RWPE2 (cell line): ENCODE data around the gene KCTD1.

Experiments used
- ATAC-seq: fragments of 200-7000 bp; cut with Tn5 transposase; 3 replicates; pipeline ENCODE4 v1.9.1; 2021; ENCODE audit warnings: low read depth
- DNase-seq: peaks from one replicate; pipeline ENCODE4 v3.0.0-alpha.2; 2020; ENCODE audit warnings: low spot score
- H3K27ac ChIP-seq: fragments of 450-650 bp; 2 replicates; pipeline ENCODE4 v1.5.1; 2017; ENCODE audit warnings: mild to moderate bottlenecking; ENCODE audit not compliant: poor library complexity, severe bottlenecking
- H3K27me3 ChIP-seq: fragments of 250-450 bp; sonication (Bioruptor Pico); 2 replicates; pipeline ENCODE4 v1.5.1; 2021; ENCODE audit warnings: mild to moderate bottlenecking, moderate library complexity; ENCODE audit not compliant: insufficient read depth, poor library complexity, severe bottlenecking
- H3K36me3 ChIP-seq: fragments of 250-450 bp; sonication (Bioruptor Pico); 2 replicates; pipeline ENCODE4 v1.5.1; 2020; ENCODE audit warnings: low read depth, mild to moderate bottlenecking, moderate library complexity
- H3K4me1 ChIP-seq: fragments of 250-450 bp; sonication (Bioruptor Pico); 2 replicates; pipeline ENCODE4 v1.5.1; 2021; ENCODE audit warnings: mild to moderate bottlenecking, moderate library complexity; ENCODE audit not compliant: insufficient read depth, poor library complexity, severe bottlenecking
- H3K4me3 ChIP-seq: fragments of 250-450 bp; sonication (Bioruptor Pico); 2 replicates; pipeline ENCODE4 v1.5.1; 2021; ENCODE audit warnings: mild to moderate bottlenecking, moderate library complexity; ENCODE audit not compliant: severe bottlenecking
- H3K9me3 ChIP-seq: fragments of 250-450 bp; sonication (Bioruptor Pico); 2 replicates; pipeline ENCODE4 v1.5.1; 2021; ENCODE audit warnings: mild to moderate bottlenecking, moderate library complexity; ENCODE audit not compliant: severe bottlenecking
- TF ChIP-seq, protein P1 (sequence below): fragments of 450-650 bp; IDR thresholded peaks from one replicate; pipeline ENCODE4 v1.5.1; 2017; ENCODE audit warnings: mild to moderate bottlenecking, moderate library complexity; ENCODE audit not compliant: poor library complexity, severe bottlenecking

KCTD1 gene

DNA sequence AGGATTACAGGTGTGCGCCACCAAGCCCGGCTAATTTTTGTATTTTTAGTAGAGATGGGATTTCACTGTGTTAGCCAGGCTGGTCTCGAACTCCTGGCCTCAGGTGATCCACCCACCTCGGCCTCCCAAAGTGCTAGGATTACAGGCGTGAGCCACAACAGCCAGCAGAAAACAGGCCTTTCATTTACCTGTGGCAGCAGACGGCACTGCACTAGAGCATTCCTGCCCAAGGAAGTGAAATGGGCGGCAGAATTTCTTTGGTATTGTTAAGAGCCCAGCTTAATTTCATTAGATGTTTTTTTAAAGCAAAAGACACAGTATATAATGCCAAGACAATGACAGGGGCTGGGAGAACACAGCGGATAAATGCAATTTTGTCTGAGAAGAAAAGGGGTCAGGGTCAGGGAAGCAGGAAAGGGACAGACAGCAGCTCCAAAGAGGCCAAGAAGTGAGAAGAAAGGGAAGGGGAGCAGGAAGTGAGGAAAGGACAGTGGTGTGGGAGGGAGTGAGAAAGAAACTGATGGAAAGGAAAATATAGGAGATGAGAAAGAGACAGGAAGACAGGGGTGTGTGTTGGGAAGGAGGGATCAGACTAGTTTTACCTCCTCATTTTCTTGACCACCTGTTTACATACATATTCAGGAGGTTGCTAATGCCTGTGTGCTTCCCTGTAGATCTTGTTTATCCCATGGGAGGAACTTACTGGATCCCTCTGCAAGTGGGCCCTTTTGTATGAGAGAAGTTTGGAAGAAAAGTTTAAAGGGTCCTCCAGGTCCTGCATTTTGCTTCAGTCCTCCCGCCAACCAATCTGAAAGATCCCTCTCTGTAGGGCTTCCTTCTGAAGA is 32.5 kb downstream of the KCTD1 start:
- no peak for DNase-seq
- Histone ChIP-seq H3K4me1 (no peaks in the 10 kb centered on the region), H3K4me3 (no peak overlapping the region), H3K36me3 (peaks cover 4% of the 10 kb centered on the region), H3K27me3 (no peaks in the 10 kb centered on the region), H3K27ac (no peak overlapping the region), H3K9me3 (no peaks in the 10 kb centered on the region)
- TF ChIP-seq, protein P1, sequence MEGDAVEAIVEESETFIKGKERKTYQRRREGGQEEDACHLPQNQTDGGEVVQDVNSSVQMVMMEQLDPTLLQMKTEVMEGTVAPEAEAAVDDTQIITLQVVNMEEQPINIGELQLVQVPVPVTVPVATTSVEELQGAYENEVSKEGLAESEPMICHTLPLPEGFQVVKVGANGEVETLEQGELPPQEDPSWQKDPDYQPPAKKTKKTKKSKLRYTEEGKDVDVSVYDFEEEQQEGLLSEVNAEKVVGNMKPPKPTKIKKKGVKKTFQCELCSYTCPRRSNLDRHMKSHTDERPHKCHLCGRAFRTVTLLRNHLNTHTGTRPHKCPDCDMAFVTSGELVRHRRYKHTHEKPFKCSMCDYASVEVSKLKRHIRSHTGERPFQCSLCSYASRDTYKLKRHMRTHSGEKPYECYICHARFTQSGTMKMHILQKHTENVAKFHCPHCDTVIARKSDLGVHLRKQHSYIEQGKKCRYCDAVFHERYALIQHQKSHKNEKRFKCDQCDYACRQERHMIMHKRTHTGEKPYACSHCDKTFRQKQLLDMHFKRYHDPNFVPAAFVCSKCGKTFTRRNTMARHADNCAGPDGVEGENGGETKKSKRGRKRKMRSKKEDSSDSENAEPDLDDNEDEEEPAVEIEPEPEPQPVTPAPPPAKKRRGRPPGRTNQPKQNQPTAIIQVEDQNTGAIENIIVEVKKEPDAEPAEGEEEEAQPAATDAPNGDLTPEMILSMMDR: no peak
- ATAC-seq: no peak

- H3K4me1 ChIP-seq: no peaks in the 10 kb centered on the region
Observed at GRCh38 chr18:26511339-26512071, 36.8 kb downstream of the KCTD1 start.

DNA sequence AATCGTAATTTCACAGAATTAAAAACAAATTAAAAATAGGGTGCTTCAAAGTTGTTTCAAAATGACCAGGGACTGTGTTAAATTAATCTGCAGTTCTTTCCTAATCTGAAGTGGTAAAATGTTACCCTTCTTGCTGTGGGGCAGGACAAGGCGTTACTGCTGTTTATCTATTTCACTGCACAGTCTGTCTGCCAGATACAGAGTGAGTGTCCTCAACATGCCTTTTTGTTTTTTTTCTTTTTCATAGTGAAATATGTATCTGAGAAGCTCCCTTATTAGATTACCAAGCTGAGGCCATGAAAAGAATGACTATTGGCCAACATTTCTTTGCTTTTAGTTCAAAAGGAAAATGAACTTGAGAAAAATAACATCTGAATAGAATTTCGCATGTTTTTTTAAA is 38.0 kb downstream of the KCTD1 start:
- DNase-seq (no peak), ATAC-seq (no peak)
- Histone ChIP-seq H3K4me1 (no peaks in the 10 kb centered on the region), H3K27ac (no peak overlapping the region), H3K36me3 (peaks cover 8% of the 10 kb centered on the region), H3K27me3 (no peaks in the 10 kb centered on the region), H3K9me3 (no peaks in the 10 kb centered on the region), H3K4me3 (no peak overlapping the region)
- TF ChIP-seq, protein P1: no peak

More at GRCh38 chr18:26511339-26512071, 36.8 kb downstream of the KCTD1 start:
- ATAC-seq: no peak
- no peak for DNase-seq
- Histone ChIP-seq H3K27me3 (no peaks in the 10 kb centered on the region), H3K9me3 (no peaks in the 10 kb centered on the region), H3K4me3 (no peak overlapping the region), H3K27ac (no peak overlapping the region), H3K36me3 (peaks cover 8% of the 10 kb centered on the region)
- TF ChIP-seq, protein P1: no peak

GRCh38 chr18:26506012-26506411 is 42.3 kb downstream of the KCTD1 start:
- no peak for ATAC-seq
- Histone ChIP-seq H3K36me3 (peaks cover 11% of the 10 kb centered on the region), H3K27me3 (no peaks in the 10 kb centered on the region), H3K27ac (no peak overlapping the region), H3K4me3 (no peak overlapping the region), H3K9me3 (no peaks in the 10 kb centered on the region), H3K4me1 (no peaks in the 10 kb centered on the region)
- DNase-seq: no peak
- TF ChIP-seq, protein P1: no peak
